Measurements from ENCODE around the gene IER3IP1. TPM values are rescaled to one million over a fixed set of nuclear protein-coding genes. Genes with fewer than 3 reads are reported as not detected.
"Not testable (repeated sequence)": the region's sequence is repeated elsewhere in the genome, so short reads cannot be mapped to it uniquely, and the experiment has no call there.

The IER3IP1 gene
- total RNA-seq, 5 donors from 2014 or later (not counting 1 experiment from before 2014, with no cell fraction given) = 3.5 to 8.6 (median 7.3) TPM

DNA sequence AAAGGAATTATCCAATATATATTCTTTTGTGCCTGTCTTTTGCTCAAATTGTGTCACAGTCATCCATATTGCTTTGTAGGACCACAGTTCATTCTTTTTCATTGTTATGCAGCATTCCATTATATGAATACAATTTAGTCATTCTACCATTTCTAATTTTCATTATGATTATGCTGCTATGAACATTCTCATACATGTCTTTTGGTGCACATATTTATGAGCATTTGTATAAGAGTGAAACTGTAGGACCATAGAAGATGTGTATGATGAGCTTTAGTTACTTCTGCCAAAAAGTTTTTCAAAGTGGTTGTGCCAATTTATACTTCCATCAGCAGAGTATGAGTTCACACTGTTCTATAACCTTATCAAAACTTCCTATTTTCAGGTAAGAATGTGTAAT is 7.7 kb downstream of the IER3IP1 start:
- peaks cover 0 to 3% of the 10 kb centered on the region in 2 donors for H3K36me3 ChIP-seq (ENCODE audit: control insufficient read depth in 2 of 2, extremely low read depth in 1 of 2, insufficient read depth in 1 of 2, low read length in 1 of 2)
- H3K4me1 ChIP-seq (ENCODE audit: control insufficient read depth in 1 of 2, extremely low read depth in 1 of 2, insufficient read depth in 2 of 2, low read length in 2 of 2) = no peaks in the 10 kb centered on the region
- Mint-ChIP-seq H3K4me1 (peaks cover 10 to 40% (median 39%) of the 10 kb centered on the region in 3 donors), H3K27ac (no peak overlapping the region), H3K9me3 (no peaks in the 10 kb centered on the region), H3K27me3 (no peaks in the 10 kb centered on the region), H3K4me3 (no peak overlapping the region), H3K36me3 (peaks cover 10% of the 10 kb centered on the region)
- H3K27ac ChIP-seq (ENCODE audit: low read length) = no peak overlapping the region
- H3K4me3 ChIP-seq (ENCODE audit: control insufficient read depth in 1 of 2, extremely low read depth in 1 of 2, low read length in 1 of 2) = no peak overlapping the region
- no peak for DNase-seq
- no peaks in the 10 kb centered on the region for H3K27me3 ChIP-seq (replicated peaks in 1 of 2; ENCODE audit: control insufficient read depth in 2 of 2, extremely low read depth in 1 of 2, insufficient read depth in 2 of 2, low read length in 1 of 2)
- no peak for ATAC-seq (replicated peaks in 1 of 4)
- CTCF ChIA-PET = interaction anchor here (0.6 to 1.0 kb wide), 5 partner anchors 18 to 582 kb away, joined by 3 to 7 read pairs (median 4); no protein-coding TSS in a partner anchor
- POLR2A ChIA-PET = no interaction called here
- no peaks in the 10 kb centered on the region for H3K9me3 ChIP-seq

DNA sequence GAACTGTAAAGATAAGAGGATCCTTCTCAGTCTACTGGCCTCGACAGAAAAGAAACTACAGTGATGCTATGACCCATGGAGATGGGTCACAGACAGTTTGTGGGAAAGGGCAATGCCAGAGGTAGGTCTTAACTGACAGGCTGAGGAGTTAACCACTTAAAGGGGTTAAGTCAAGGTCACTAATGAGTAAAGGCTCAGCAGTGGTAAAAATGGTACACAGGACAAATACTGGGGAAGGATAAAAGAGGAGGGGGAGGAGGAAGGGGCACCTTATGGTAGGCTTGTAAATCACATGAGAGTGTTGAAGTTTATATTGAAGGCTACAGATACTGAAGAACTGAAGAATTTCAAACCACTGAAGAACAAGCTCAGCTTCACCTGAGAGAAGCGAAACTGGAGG is 9.9 kb downstream of the IER3IP1 start:
- H3K27ac ChIP-seq (ENCODE audit: low read length) = no peak overlapping the region
- DNase-seq (no peak), ATAC-seq (replicated peaks in 1 of 4) (no peak)
- H3K9me3 ChIP-seq = no peaks in the 10 kb centered on the region
- ChIA-PET CTCF (no interaction called here), POLR2A (no interaction called here)
- H3K4me1 ChIP-seq (ENCODE audit: control insufficient read depth in 1 of 2, extremely low read depth in 1 of 2, insufficient read depth in 2 of 2, low read length in 2 of 2) = no peaks in the 10 kb centered on the region
- Mint-ChIP-seq H3K9me3 (no peaks in the 10 kb centered on the region), H3K4me3 (no peak overlapping the region), H3K27me3 (no peaks in the 10 kb centered on the region), H3K36me3 (peaks cover 10% of the 10 kb centered on the region), H3K27ac (no peak overlapping the region), H3K4me1 (peaks cover 19 to 44% (median 43%) of the 10 kb centered on the region in 3 donors)
- H3K36me3 ChIP-seq (ENCODE audit: control insufficient read depth in 2 of 2, extremely low read depth in 1 of 2, insufficient read depth in 1 of 2, low read length in 1 of 2) = no peaks in the 10 kb centered on the region
- H3K27me3 ChIP-seq (replicated peaks in 1 of 2; ENCODE audit: control insufficient read depth in 2 of 2, extremely low read depth in 1 of 2, insufficient read depth in 2 of 2, low read length in 1 of 2) = no peaks in the 10 kb centered on the region
- no peak overlapping the region for H3K4me3 ChIP-seq (ENCODE audit: control insufficient read depth in 1 of 2, extremely low read depth in 1 of 2, low read length in 1 of 2)
- 67% methylated on average over 1 of the region's 2 CpGs for WGBS (ENCODE audit: insufficient coverage)

DNA sequence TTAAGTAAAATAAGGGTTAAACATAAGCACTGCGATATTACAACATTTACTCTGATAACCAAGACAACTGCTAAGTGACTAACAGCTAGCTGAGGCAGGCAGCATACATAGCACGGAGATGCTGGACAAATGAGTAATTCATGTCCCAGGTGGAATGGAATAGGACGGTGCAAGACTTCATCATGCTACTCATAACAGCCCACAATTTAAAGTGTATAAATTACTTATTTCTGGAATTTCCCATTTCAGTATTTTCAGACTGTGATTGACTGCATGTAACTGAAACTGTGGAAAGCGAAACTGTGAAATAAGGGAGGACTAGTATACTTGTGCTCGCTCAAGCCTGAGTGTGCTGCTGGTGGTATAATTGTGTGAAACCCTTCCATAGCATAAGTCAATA is 12.9 kb downstream of the IER3IP1 start:
- no peaks in the 10 kb centered on the region for H3K4me1 ChIP-seq (ENCODE audit: control insufficient read depth in 1 of 2, extremely low read depth in 1 of 2, insufficient read depth in 2 of 2, low read length in 2 of 2)
- H3K9me3 Mint-ChIP-seq = no peaks in the 10 kb centered on the region
- H3K36me3 ChIP-seq (ENCODE audit: control insufficient read depth in 2 of 2, extremely low read depth in 1 of 2, insufficient read depth in 1 of 2, low read length in 1 of 2) = no peaks in the 10 kb centered on the region
- H3K27me3 ChIP-seq (replicated peaks in 1 of 2; ENCODE audit: control insufficient read depth in 2 of 2, extremely low read depth in 1 of 2, insufficient read depth in 2 of 2, low read length in 1 of 2) = no peaks in the 10 kb centered on the region
- POLR2A ChIA-PET = no interaction called here
- H3K4me3 ChIP-seq (ENCODE audit: control insufficient read depth in 1 of 2, extremely low read depth in 1 of 2, low read length in 1 of 2) = no peak overlapping the region
- no peaks in the 10 kb centered on the region for H3K9me3 ChIP-seq
- no peaks in the 10 kb centered on the region for H3K27me3 Mint-ChIP-seq
- no CpG with 5 or more reads among the region's 5 CpGs for WGBS (ENCODE audit: insufficient coverage)
- no peak overlapping the region for H3K27ac ChIP-seq (ENCODE audit: low read length)
- CTCF ChIA-PET = no interaction called here
- H3K4me1 Mint-ChIP-seq = peaks cover 17 to 34% (median 27%) of the 10 kb centered on the region in 3 donors
- H3K27ac Mint-ChIP-seq = no peak overlapping the region
- peaks cover 13% of the 10 kb centered on the region for H3K36me3 Mint-ChIP-seq
- DNase-seq (no peak), ATAC-seq (replicated peaks in 1 of 4) (no peak)
- H3K4me3 Mint-ChIP-seq = no peak overlapping the region

DNA sequence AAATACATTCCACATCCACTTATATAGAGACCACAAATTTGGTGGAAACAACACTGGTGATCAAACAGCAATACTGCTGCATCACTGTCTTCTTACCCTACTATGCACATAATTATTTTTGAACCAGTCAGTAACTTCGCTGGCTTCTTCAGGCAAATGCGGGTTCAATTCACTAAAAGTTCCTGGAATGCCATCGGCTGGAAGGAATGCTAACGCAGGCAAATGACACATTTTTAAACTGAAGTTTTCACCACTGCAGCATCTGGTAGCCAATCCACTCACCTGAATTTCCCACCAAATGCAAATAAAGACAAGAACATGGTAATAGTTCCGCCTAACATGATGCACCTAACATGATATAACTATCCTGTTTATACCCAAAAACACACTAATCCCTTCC is 15.9 kb downstream of the IER3IP1 start:
- ATAC-seq (replicated peaks in 1 of 4) (no peak), DNase-seq (no peak)
- H3K4me1 ChIP-seq (ENCODE audit: control insufficient read depth in 1 of 2, extremely low read depth in 1 of 2, insufficient read depth in 2 of 2, low read length in 2 of 2) = no peaks in the 10 kb centered on the region
- Mint-ChIP-seq H3K4me1 (peaks cover 16 to 26% (median 18%) of the 10 kb centered on the region in 3 donors), H3K36me3 (peaks cover 20% of the 10 kb centered on the region), H3K27me3 (no peaks in the 10 kb centered on the region), H3K4me3 (no peak overlapping the region), H3K9me3 (no peaks in the 10 kb centered on the region), H3K27ac (no peak overlapping the region)
- ChIA-PET CTCF (no interaction called here), POLR2A (no interaction called here)
- 98% methylated on average over 4 of the region's 5 CpGs for WGBS (ENCODE audit: insufficient coverage)
- H3K27me3 ChIP-seq (replicated peaks in 1 of 2; ENCODE audit: control insufficient read depth in 2 of 2, extremely low read depth in 1 of 2, insufficient read depth in 2 of 2, low read length in 1 of 2) = no peaks in the 10 kb centered on the region
- no peak overlapping the region for H3K27ac ChIP-seq (ENCODE audit: low read length)
- H3K9me3 ChIP-seq = no peaks in the 10 kb centered on the region
- H3K36me3 ChIP-seq (ENCODE audit: control insufficient read depth in 2 of 2, extremely low read depth in 1 of 2, insufficient read depth in 1 of 2, low read length in 1 of 2) = no peaks in the 10 kb centered on the region
- H3K4me3 ChIP-seq (ENCODE audit: control insufficient read depth in 1 of 2, extremely low read depth in 1 of 2, low read length in 1 of 2) = no peak overlapping the region

DNA sequence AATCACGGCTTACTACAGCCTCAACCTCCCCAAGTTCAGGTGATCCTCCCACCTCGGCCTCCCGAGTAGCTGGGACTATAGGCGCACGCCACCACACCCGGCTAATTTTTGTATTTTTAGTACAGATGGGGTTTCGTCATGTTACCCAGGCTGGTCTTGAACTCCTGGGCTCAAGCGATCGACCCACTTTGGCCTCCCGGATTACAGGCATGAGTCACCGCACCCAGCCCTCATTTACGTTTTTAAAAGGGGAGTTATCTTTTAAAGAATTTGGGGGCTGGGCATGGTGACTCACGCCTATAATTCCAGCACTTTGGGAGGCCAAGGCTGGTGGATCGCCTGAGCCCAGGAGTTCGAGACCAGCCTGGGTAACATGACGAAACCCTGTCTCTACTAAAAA is 17.8 kb downstream of the IER3IP1 start:
- H3K4me1 ChIP-seq (ENCODE audit: control insufficient read depth in 1 of 2, extremely low read depth in 1 of 2, insufficient read depth in 2 of 2, low read length in 2 of 2); H3K27ac ChIP-seq (ENCODE audit: low read length); H3K27ac Mint-ChIP-seq; H3K4me3 ChIP-seq (ENCODE audit: control insufficient read depth in 1 of 2, extremely low read depth in 1 of 2, low read length in 1 of 2); H3K27me3 ChIP-seq (replicated peaks in 1 of 2; ENCODE audit: control insufficient read depth in 2 of 2, extremely low read depth in 1 of 2, insufficient read depth in 2 of 2, low read length in 1 of 2); DNase-seq; H3K27me3 Mint-ChIP-seq; POLR2A ChIA-PET; H3K9me3 ChIP-seq; H3K4me3 Mint-ChIP-seq; ATAC-seq (replicated peaks in 1 of 4); H3K9me3 Mint-ChIP-seq; CTCF ChIA-PET: not testable (repeated sequence)
- peaks cover 3 to 16% (median 12%) of the 10 kb centered on the region in 3 donors for H3K4me1 Mint-ChIP-seq
- WGBS (ENCODE audit: insufficient coverage) = 83% methylated on average over 1 of the region's 16 CpGs
- H3K36me3 ChIP-seq (ENCODE audit: control insufficient read depth in 2 of 2, extremely low read depth in 1 of 2, insufficient read depth in 1 of 2, low read length in 1 of 2) = peaks cover 0 to 10% of the 10 kb centered on the region in 2 donors
- peaks cover 23% of the 10 kb centered on the region for H3K36me3 Mint-ChIP-seq

DNA sequence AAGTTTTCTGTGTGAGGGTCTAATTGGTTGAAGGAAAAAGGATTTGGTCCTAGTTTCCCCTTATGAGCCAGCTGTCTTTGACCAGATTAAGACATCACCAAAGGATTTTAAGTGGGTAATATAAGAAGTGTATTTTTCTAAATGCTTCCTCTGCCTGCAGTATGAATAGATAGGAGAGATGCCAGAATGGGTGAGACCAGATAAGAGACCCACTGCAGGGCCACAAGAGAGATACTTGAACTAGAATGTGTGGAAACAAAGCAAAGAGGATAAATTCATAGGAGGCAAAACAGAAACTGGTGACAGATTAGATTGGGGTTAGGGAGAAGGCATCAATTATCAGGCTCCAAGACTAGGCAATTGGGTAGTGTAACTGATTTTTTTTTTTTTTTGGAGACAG is 24.7 kb downstream of the IER3IP1 start:
- H3K9me3 Mint-ChIP-seq = no peaks in the 10 kb centered on the region
- CTCF ChIA-PET = interaction anchor here in 1 of 2 donors (0.6 to 0.9 kb wide), 2 partner anchors 17 to 831 kb away, joined by 4 to 5 read pairs; no protein-coding TSS in a partner anchor

More for the DNA sequence above, 24.7 kb downstream of the IER3IP1 start:
- peak overlapping the region; percentile 77 for H3K27ac ChIP-seq (ENCODE audit: low read length)
- POLR2A ChIA-PET = interaction anchor here (0.6 kb wide), 2 partner anchors 16 kb away, joined by 6 to 13 read pairs; no protein-coding TSS in a partner anchor
- Mint-ChIP-seq H3K4me1 (peaks cover 43 to 47% (median 46%) of the 10 kb centered on the region in 3 donors), H3K27me3 (no peaks in the 10 kb centered on the region), H3K36me3 (peaks cover 18% of the 10 kb centered on the region), H3K4me3 (peak overlapping the region; percentile 94 to 98 (median 97)), H3K27ac (peak overlapping the region; percentile 96 to 98)
- no peaks in the 10 kb centered on the region for H3K9me3 ChIP-seq
- no peak for DNase-seq
- peak overlapping the region in 1 of 2 donors; percentile 76 for H3K4me3 ChIP-seq (ENCODE audit: control insufficient read depth in 1 of 2, extremely low read depth in 1 of 2, low read length in 1 of 2)
- no peak for ATAC-seq (replicated peaks in 1 of 4)
- H3K36me3 ChIP-seq (ENCODE audit: control insufficient read depth in 2 of 2, extremely low read depth in 1 of 2, insufficient read depth in 1 of 2, low read length in 1 of 2) = peaks cover 0 to 11% of the 10 kb centered on the region in 2 donors
- H3K27me3 ChIP-seq (replicated peaks in 1 of 2; ENCODE audit: control insufficient read depth in 2 of 2, extremely low read depth in 1 of 2, insufficient read depth in 2 of 2, low read length in 1 of 2) = no peaks in the 10 kb centered on the region
- peaks cover 5 to 21% of the 10 kb centered on the region in 2 experiments for H3K4me1 ChIP-seq (ENCODE audit: control insufficient read depth in 1 of 2, extremely low read depth in 1 of 2, insufficient read depth in 2 of 2, low read length in 2 of 2)
